HEK293T (cell line): ENCODE measurements around the gene RTP3.
A peak's percentile ranks its signal among the peaks of the same experiment; 100 is the strongest.

Source experiments
- CTCF ChIA-PET: fragments of 350-600 bp; formaldehyde crosslinking; extraction: SDS; loops from one replicate; lab custom pipeline; 2021; ENCODE audit warnings: antibody characterized with exemption, inconsistent platforms; lab: Yijun Ruan, JAX
- POLR2A ChIA-PET: fragments of 350-600 bp; formaldehyde crosslinking; extraction: SDS; loops from one replicate; lab custom pipeline; 2020; ENCODE audit warnings: antibody characterized with exemption, inconsistent platforms; lab: Yijun Ruan, JAX
- DNase-seq: peaks from one replicate; pipeline ENCODE4 v3.0.0; 2012; ENCODE audit warnings: mixed read lengths; ENCODE audit errors: extremely low spot score
- ARNT ChIP-seq: fragments of 450-650 bp; IDR thresholded peaks from 2 replicates; pipeline ENCODE4 v1.6.1; 2017; ENCODE audit warnings: mild to moderate bottlenecking
- BHLHE40 ChIP-seq: fragments of 450-650 bp; IDR thresholded peaks from 2 replicates; pipeline ENCODE4 v1.6.1; 2016; ENCODE audit warnings: mild to moderate bottlenecking, moderate library complexity, borderline replicate concordance
- CTBP1 ChIP-seq: fragments of 450-650 bp; IDR thresholded peaks from 2 replicates; pipeline ENCODE4 v1.6.1; 2016; ENCODE audit warnings: borderline replicate concordance
- ELF4 ChIP-seq: fragments of 450-650 bp; IDR thresholded peaks from 2 replicates; pipeline ENCODE4 v1.6.1; 2017; ENCODE audit warnings: antibody characterized with exemption
- FOXA1 ChIP-seq: fragments of 450-650 bp; IDR thresholded peaks from 2 replicates; pipeline ENCODE4 v1.6.1; 2016; ENCODE audit warnings: mild to moderate bottlenecking
- FOXK2 ChIP-seq: fragments of 450-650 bp; IDR thresholded peaks from 2 replicates; pipeline ENCODE4 v1.6.1; 2016; ENCODE audit warnings: mild to moderate bottlenecking
- FOXM1 ChIP-seq: fragments of 450-650 bp; IDR thresholded peaks from 2 replicates; pipeline ENCODE4 v1.6.1; 2017; ENCODE audit warnings: mild to moderate bottlenecking, borderline replicate concordance
- HDGF ChIP-seq: fragments of 450-650 bp; IDR thresholded peaks from 2 replicates; pipeline ENCODE4 v1.6.1; 2017; ENCODE audit warnings: antibody characterized with exemption, borderline replicate concordance
- L3MBTL2 ChIP-seq: fragments of 450-650 bp; conservative IDR thresholded peaks from 2 replicates; pipeline ENCODE4 v1.6.1; 2016; ENCODE audit warnings: mild to moderate bottlenecking
- LEF1 ChIP-seq: fragments of 450-650 bp; IDR thresholded peaks from 2 replicates; pipeline ENCODE4 v1.6.1; 2017; ENCODE audit warnings: mild to moderate bottlenecking, borderline replicate concordance
- NFRKB ChIP-seq: fragments of 450-650 bp; IDR thresholded peaks from 2 replicates; pipeline ENCODE4 v1.6.1; 2016; ENCODE audit warnings: mild to moderate bottlenecking, moderate library complexity
- SP1 ChIP-seq: fragments of 450-650 bp; IDR thresholded peaks from 2 replicates; pipeline ENCODE4 v1.6.1; 2017
- SUZ12 ChIP-seq: fragments of 450-650 bp; IDR thresholded peaks from 2 replicates; pipeline ENCODE4 v1.6.1; 2016; ENCODE audit warnings: mild to moderate bottlenecking
- TARDBP ChIP-seq: fragments of 450-650 bp; IDR thresholded peaks from 2 replicates; pipeline ENCODE4 v1.6.1; 2016
- ZNF384 ChIP-seq: fragments of 450-650 bp; IDR thresholded peaks from 2 replicates; pipeline ENCODE4 v1.6.1; 2016
- TF ChIP-seq, protein P1 (sequence below): fragments of 450-650 bp; IDR thresholded peaks from 2 replicates; pipeline ENCODE4 v1.6.1; 2016

The RTP3 gene

GRCh38 chr3:46497556-46498265, at the start of gene RTP3:
TSS of gene RTP3 (plus strand) at chr3:46497976. CDS start at chr3:46498063, 87 bp downstream.
- POLR2A ChIA-PET, result no interaction called here
- DNase-seq, result no peak
- CTCF ChIA-PET, result interaction anchor here (2.3 kb wide), 1 partner anchor 61 kb away, joined by 6 read pairs; no protein-coding TSS in a partner anchor
- TF ChIP-seq CTBP1, result no peak
- no peak for TF ChIP-seq BHLHE40
- no peak for TF ChIP-seq FOXA1
- no peak for TF ChIP-seq FOXM1
- no peak for TF ChIP-seq SP1
- TF ChIP-seq FOXK2, result no peak
- TF ChIP-seq L3MBTL2, result no peak
- no peak for TF ChIP-seq LEF1
- TF ChIP-seq TARDBP, result no peak
- TF ChIP-seq SUZ12, result no peak
- TF ChIP-seq NFRKB, result no peak
- TF ChIP-seq ARNT, result no peak
- TF ChIP-seq, protein P1, sequence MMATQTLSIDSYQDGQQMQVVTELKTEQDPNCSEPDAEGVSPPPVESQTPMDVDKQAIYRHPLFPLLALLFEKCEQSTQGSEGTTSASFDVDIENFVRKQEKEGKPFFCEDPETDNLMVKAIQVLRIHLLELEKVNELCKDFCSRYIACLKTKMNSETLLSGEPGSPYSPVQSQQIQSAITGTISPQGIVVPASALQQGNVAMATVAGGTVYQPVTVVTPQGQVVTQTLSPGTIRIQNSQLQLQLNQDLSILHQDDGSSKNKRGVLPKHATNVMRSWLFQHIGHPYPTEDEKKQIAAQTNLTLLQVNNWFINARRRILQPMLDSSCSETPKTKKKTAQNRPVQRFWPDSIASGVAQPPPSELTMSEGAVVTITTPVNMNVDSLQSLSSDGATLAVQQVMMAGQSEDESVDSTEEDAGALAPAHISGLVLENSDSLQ, result no peak
- TF ChIP-seq HDGF, result no peak
- no peak for TF ChIP-seq ZNF384
- no peak for TF ChIP-seq ELF4

- TF ChIP-seq FOXK2 (no peak), BHLHE40 (no peak), NFRKB (no peak), CTBP1 (no peak), FOXM1 (no peak), SP1 (no peak), SUZ12 (no peak), ELF4 (no peak), ZNF384 (no peak), TARDBP (no peak), L3MBTL2 (no peak), LEF1 (no peak), FOXA1 (no peak), ARNT (no peak), HDGF (no peak)
- TF ChIP-seq, protein P1, result no peak
- ChIA-PET CTCF (interaction anchor here (1.2 to 1.4 kb wide), 2 partner anchors 16 to 22 kb away, joined by 3 to 5 read pairs; no protein-coding TSS in a partner anchor), POLR2A (no interaction called here)
- no peak for DNase-seq
These were observed 49.1 kb upstream of the RTP3 start for GRCh38 chr3:46448721-46449120.

DNA sequence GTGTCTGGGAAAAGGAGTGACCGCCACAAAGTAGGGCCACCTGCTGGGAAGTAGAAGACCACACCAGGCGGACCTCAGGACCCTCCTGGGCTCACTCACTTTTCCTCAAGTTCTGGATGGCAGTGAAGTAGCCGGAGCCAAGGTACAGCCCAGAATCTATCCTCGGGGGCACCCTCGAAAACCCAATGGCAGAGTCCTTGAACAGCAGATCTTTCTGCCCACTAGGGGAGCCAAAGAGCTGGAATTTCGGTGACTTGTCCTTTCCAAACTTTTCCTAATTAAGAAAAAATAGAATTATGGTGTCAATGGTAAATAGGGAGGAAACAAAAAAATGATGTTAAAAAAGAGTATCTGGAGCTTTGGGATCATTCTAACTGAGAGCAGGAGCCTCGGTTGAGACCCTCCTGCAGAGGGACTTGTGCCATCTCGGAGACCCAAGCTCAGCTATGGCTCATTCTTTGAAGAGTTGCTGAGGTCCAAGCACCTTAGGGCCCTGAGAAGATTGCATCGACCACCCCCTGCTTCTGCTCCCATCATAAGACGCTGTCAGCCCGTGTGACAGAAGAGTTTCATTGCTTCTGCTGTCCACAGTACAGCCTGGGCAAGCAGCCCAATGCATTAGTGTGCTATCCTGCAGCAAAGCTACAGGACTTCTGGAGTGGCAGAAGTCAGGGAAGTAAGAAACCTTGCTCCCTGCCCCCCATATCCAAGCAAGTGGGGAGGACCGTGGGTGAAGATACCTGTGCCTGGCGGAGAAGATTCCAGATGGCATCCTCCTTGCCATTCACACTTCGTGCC, 47.8 kb upstream of the RTP3 start:
- DNase-seq, result peak; percentile 56
- no peak for TF ChIP-seq SP1
- TF ChIP-seq SUZ12, result no peak
- ChIA-PET POLR2A (no interaction called here), CTCF (interaction anchor here (0.5 to 1.4 kb wide), 10 partner anchors 10 to 38 kb away, joined by 3 to 8 read pairs (median 4); no protein-coding TSS in a partner anchor)

DNA sequence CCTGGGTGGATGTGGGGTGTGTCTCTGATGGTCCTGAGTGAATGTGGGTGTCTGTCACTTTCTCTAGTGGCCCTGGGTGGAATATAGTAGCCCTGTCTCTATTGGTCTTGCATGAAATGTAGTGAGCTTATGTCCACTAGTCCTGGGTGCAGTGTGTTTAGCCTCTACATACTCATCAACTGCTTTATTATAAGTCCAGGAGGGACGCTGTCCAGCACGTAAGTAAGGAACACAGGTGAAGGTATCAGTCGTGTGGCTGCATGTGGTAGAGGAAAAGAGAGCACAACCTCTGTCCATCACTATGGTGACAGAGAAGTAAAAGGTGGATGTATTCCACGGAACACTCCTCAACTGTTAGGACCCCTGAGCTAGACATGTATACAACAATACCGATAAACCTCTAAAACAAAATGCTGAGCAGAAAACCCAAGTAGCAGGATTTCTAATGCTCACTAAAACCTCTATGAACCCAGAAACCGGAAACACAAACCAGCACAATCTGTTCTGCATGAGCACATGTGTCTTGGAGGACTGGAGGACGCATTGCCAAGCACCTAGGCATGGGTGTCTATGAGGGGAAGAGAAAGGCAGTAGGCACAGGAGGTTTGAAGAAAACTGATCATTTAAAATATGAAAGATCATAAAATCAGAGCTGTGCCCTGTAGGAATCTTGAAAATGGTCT, 44.1 kb upstream of the RTP3 start:
- no peak for TF ChIP-seq FOXM1
- no peak for TF ChIP-seq CTBP1
- no peak for TF ChIP-seq SP1
- POLR2A ChIA-PET, result no interaction called here
- CTCF ChIA-PET, result interaction anchor here (1.2 kb wide), 1 partner anchor 9 kb away, joined by 6 read pairs; no protein-coding TSS in a partner anchor
- no peak for DNase-seq

DNA sequence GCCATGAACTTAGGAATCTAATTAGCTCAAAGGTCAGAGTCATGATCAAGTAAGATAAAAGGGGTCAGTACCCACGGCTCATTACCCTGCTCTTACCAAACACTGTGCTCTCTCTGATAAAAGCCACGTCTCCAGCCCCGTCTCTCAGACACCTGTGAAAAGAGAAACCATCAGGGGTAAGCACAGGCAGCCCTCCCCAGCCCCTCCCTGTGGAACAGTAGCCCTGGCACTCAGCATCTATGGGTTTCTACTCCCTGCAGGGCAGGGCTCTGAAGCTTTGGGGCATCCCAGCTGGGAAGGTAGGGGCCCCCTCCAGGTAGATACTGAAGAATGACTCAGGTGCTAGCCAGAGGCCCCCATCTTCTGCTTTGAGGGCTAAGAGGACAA, 43.6 kb upstream of the RTP3 start:
- ChIA-PET CTCF (interaction anchor here (1.2 kb wide), 1 partner anchor 8 kb away, joined by 6 read pairs; no protein-coding TSS in a partner anchor), POLR2A (no interaction called here)
- TF ChIP-seq NFRKB (no peak), FOXK2 (no peak), HDGF (no peak), FOXA1 (no peak), CTBP1 (no peak), ARNT (no peak), L3MBTL2 (no peak), ZNF384 (no peak), BHLHE40 (no peak), LEF1 (no peak), SUZ12 (no peak), TARDBP (no peak)
- TF ChIP-seq, protein P1, result no peak
- no peak for DNase-seq

- ChIA-PET POLR2A (no interaction called here), CTCF (interaction anchor here (1.2 kb wide), 1 partner anchor 8 kb away, joined by 6 read pairs; no protein-coding TSS in a partner anchor)
- DNase-seq, result no peak
- TF ChIP-seq LEF1 (no peak), FOXK2 (no peak), BHLHE40 (no peak), ELF4 (no peak), CTBP1 (no peak), TARDBP (no peak), FOXA1 (no peak), FOXM1 (no peak), HDGF (no peak), ZNF384 (no peak), ARNT (no peak), L3MBTL2 (no peak)
- TF ChIP-seq, protein P1, result no peak
These were observed 43.2 kb upstream of the RTP3 start for GRCh38 chr3:46454606-46455005.
